ENCODE data around the gene ELOVL6.

ELOVL6 gene

GRCh38 chr4:110190249-110190648 lies 8.2 kb downstream of the ELOVL6 start:
- Histone ChIP-seq H3K36me3 (ENCODE audit: insufficient read depth) (no peaks in the 10 kb centered on the region), H3K27ac (no peak overlapping the region), H2AFZ (ENCODE audit: low read depth) (no peak overlapping the region), H3K79me2 (ENCODE audit: insufficient read depth, low read depth) (peaks cover 6% of the 10 kb centered on the region; the same call in 1 of the 2 replicates), H3K4me3 (IDR thresholded peaks at IDR 0.05; ENCODE audit: insufficient read depth, low read depth, low read length) (no peak overlapping the region), H3K9ac (no peak overlapping the region), H4K20me1 (ENCODE audit: insufficient read depth) (no peaks in the 10 kb centered on the region), H3K4me1 (ENCODE audit: low read depth, poor library complexity, severe bottlenecking) (peaks cover 34% of the 10 kb centered on the region), H3K4me2 (no peak overlapping the region), H3K27me3 (ENCODE audit: insufficient read depth, low read depth) (no peaks in the 10 kb centered on the region)
- TF ChIP-seq CTCF (conservative IDR thresholded peaks at IDR 0.05; ENCODE audit: low read depth, low read length) = no peak

DNA sequence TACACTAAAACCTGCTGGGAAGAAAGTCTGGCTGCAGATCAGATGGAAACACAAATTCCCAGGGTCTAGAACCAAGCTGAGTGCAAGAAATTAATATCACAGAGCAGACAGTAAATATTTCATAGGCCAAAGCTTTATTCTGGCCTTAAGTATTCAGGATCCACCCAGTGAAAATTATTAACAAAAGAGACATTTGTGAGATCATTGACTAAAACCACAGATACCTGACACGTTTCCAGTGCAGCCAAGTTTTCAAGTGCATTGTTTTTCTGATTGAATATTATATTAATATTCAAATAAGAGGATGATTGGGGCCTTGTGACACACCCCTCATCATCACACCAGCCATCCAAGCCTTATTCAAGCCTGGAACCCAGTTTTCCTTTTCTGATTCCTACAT lies 10.3 kb downstream of the ELOVL6 start:
- Histone ChIP-seq H3K4me2 (peak overlapping the region; percentile 38), H4K20me1 (ENCODE audit: insufficient read depth) (no peaks in the 10 kb centered on the region), H3K4me3 (IDR thresholded peaks at IDR 0.05; ENCODE audit: insufficient read depth, low read depth, low read length) (no peak overlapping the region), H3K4me1 (ENCODE audit: low read depth, poor library complexity, severe bottlenecking) (peaks cover 21% of the 10 kb centered on the region), H3K27ac (peak overlapping the region; percentile 30; the same call in 1 of the 2 replicates), H2AFZ (ENCODE audit: low read depth) (no peak overlapping the region), H3K36me3 (ENCODE audit: insufficient read depth) (no peaks in the 10 kb centered on the region), H3K27me3 (ENCODE audit: insufficient read depth, low read depth) (no peaks in the 10 kb centered on the region), H3K9ac (no peak overlapping the region), H3K79me2 (ENCODE audit: insufficient read depth, low read depth) (no peaks in the 10 kb centered on the region)
- TF ChIP-seq CTCF (conservative IDR thresholded peaks at IDR 0.05; ENCODE audit: low read depth, low read length) = no peak

GRCh38 chr4:110184791-110185155 lies 13.6 kb downstream of the ELOVL6 start:
- Histone ChIP-seq H4K20me1 (ENCODE audit: insufficient read depth) (no peaks in the 10 kb centered on the region), H3K79me2 (ENCODE audit: insufficient read depth, low read depth) (no peaks in the 10 kb centered on the region), H3K27ac (no peak overlapping the region), H3K4me1 (ENCODE audit: low read depth, poor library complexity, severe bottlenecking) (peaks cover 14% of the 10 kb centered on the region), H3K4me3 (IDR thresholded peaks at IDR 0.05; ENCODE audit: insufficient read depth, low read depth, low read length) (no peak overlapping the region), H3K4me2 (no peak overlapping the region), H3K9ac (no peak overlapping the region), H3K36me3 (ENCODE audit: insufficient read depth) (no peaks in the 10 kb centered on the region), H3K27me3 (ENCODE audit: insufficient read depth, low read depth) (no peaks in the 10 kb centered on the region), H2AFZ (ENCODE audit: low read depth) (no peak overlapping the region)
- TF ChIP-seq CTCF (conservative IDR thresholded peaks at IDR 0.05; ENCODE audit: low read depth, low read length) = no peak

DNA sequence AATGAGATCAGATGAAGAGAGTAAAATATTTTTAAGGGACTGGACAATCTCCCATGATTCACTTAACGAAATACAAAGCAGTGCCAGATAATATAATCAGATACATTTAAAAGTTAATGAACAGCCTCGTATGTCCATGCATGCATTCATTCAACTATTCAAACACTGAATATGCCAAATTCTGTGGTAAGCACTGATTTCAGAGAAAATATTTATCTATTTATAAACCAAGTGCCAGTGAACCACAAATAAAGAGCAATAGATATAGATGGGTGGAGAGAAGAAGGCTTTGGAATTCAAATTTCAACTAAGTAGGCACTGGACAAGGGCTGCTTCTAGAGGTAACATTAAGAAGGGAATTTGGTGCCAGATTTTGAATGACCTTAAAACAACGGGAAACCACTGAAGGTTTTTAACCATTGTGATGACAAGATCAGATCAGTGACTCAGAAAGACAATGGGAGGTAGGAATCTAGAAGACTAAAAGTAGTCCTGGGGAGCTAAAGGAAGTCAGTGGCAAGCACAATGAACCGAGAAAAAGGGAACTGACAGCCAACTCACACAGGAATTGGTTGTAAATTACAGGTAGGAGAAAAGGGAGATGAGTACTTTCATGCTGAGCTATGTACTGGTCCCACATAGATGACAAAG lies 14.2 kb downstream of the ELOVL6 start:
- H3K27ac ChIP-seq = no peak overlapping the region
- no peak overlapping the region for H2AFZ ChIP-seq (ENCODE audit: low read depth)
- H3K36me3 ChIP-seq (ENCODE audit: insufficient read depth) = no peaks in the 10 kb centered on the region
- H4K20me1 ChIP-seq (ENCODE audit: insufficient read depth) = no peaks in the 10 kb centered on the region
- TF ChIP-seq CTCF (conservative IDR thresholded peaks at IDR 0.05; ENCODE audit: low read depth, low read length) = no peak
- no peak overlapping the region for H3K4me3 ChIP-seq (IDR thresholded peaks at IDR 0.05; ENCODE audit: insufficient read depth, low read depth, low read length)
- no peaks in the 10 kb centered on the region for H3K27me3 ChIP-seq (ENCODE audit: insufficient read depth, low read depth)
- H3K4me1 ChIP-seq (ENCODE audit: low read depth, poor library complexity, severe bottlenecking) = peaks cover 14% of the 10 kb centered on the region
- no peak overlapping the region for H3K4me2 ChIP-seq
- no peak overlapping the region for H3K9ac ChIP-seq
- H3K79me2 ChIP-seq (ENCODE audit: insufficient read depth, low read depth) = no peaks in the 10 kb centered on the region

Measured in KMS-11 (cell line).